Calu3 (cell line): ENCODE data around the gene PDCD2L. TPM values are rescaled to one million over a fixed set of nuclear protein-coding genes. Genes with fewer than 3 reads are reported as not detected.

Experiments used
- BruUV-seq: library from RNA; stranded (reverse); fragments of 400-500 nt; replicated peaks from 2 replicates; lab custom pipeline; 2021; lab: Mats Ljungman, UMichigan
- CTCF ChIA-PET: fragments of 300-600 bp; sonication (Branson Sonifier 250); formaldehyde crosslinking; loops from one replicate; lab custom pipeline; 2022; ENCODE audit warnings: antibody characterized with exemption; lab: Charles Lee
- DNase-seq: peaks from one replicate; pipeline ENCODE4 v3.0.0; 2022
- H3K27ac Mint-ChIP-seq: one replicate; pipeline ENCODE4 v1.8.0; 2022; ENCODE audit warnings: mixed read lengths; ENCODE audit not compliant: unreplicated experiment
- H3K27me3 Mint-ChIP-seq: one replicate; pipeline ENCODE4 v1.8.0; 2022; ENCODE audit warnings: mixed read lengths; ENCODE audit not compliant: unreplicated experiment
- H3K36me3 Mint-ChIP-seq: one replicate; pipeline ENCODE4 v1.8.0; 2022; ENCODE audit warnings: mild to moderate bottlenecking, moderate library complexity, mixed read lengths; ENCODE audit not compliant: insufficient read depth, unreplicated experiment
- H3K4me1 Mint-ChIP-seq: one replicate; pipeline ENCODE4 v1.8.0; 2022; ENCODE audit warnings: mild to moderate bottlenecking, low read depth, mixed read lengths; ENCODE audit not compliant: unreplicated experiment
- H3K4me3 Mint-ChIP-seq: one replicate; pipeline ENCODE4 v1.8.0; 2022; ENCODE audit warnings: mild to moderate bottlenecking, low read depth, moderate library complexity, mixed read lengths; ENCODE audit not compliant: unreplicated experiment
- H3K9me3 Mint-ChIP-seq: one replicate; pipeline ENCODE4 v1.8.0; 2022; ENCODE audit warnings: low read depth, mixed read lengths; ENCODE audit not compliant: unreplicated experiment
- intact Hi-C: fragments of 100-400 bp; cut with micrococcal nuclease; formaldehyde crosslinking; loops from one replicate; pipeline ENCODE4 v1.10.0; 2022; ENCODE audit not compliant: unreplicated experiment
- total RNA-seq: library from RNA; stranded (reverse); gene quantifications from 2 replicates; pipeline ENCODE4 v1.2.3, GENCODE V29; 2022
- TF ChIP-seq, protein P1 (sequence below): fragments of 200-600 bp; IDR thresholded peaks from one replicate; pipeline ENCODE4 v1.8.0; 2022; ENCODE audit warnings: antibody characterized with exemption; ENCODE audit not compliant: unreplicated experiment

PDCD2L gene
- total RNA-seq, 1 experiment from 2014 or later: 29.3 TPM

DNA sequence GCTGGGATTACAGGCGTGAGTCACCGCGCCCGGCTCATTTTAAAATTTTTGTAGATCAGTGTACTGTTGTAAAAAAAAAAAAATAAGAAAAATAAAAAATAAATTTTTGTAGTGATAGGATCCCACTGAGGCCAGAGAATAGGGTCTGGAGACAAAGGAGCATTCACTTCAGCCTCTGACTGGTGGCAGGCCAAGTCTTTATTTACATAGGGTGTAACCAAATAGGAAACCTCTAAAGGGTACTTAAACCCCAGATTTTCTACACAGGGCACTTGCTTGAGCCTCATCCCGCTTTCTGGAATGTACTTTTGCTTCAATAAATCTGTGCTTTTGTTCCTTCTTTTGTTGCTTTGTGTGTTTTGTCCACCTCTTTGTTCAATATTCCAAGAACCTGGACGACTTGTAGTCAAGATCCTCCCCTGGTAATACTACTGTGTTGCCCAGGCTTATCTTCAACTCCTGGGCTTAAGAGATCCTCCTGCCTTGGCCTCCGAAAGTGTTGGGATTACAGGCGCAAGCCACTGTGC lies 2.1 kb upstream of the PDCD2L start:
- H3K4me1 Mint-ChIP-seq: peaks cover 13% of the 10 kb centered on the region
- no peaks in the 10 kb centered on the region for H3K27me3 Mint-ChIP-seq
- H3K27ac Mint-ChIP-seq: peak overlapping the region; percentile 24
- BruUV-seq: no TSS peak
- H3K4me3 Mint-ChIP-seq: peak overlapping the region; percentile 99
- TF ChIP-seq, protein P1, sequence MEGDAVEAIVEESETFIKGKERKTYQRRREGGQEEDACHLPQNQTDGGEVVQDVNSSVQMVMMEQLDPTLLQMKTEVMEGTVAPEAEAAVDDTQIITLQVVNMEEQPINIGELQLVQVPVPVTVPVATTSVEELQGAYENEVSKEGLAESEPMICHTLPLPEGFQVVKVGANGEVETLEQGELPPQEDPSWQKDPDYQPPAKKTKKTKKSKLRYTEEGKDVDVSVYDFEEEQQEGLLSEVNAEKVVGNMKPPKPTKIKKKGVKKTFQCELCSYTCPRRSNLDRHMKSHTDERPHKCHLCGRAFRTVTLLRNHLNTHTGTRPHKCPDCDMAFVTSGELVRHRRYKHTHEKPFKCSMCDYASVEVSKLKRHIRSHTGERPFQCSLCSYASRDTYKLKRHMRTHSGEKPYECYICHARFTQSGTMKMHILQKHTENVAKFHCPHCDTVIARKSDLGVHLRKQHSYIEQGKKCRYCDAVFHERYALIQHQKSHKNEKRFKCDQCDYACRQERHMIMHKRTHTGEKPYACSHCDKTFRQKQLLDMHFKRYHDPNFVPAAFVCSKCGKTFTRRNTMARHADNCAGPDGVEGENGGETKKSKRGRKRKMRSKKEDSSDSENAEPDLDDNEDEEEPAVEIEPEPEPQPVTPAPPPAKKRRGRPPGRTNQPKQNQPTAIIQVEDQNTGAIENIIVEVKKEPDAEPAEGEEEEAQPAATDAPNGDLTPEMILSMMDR: no peak
- no peaks in the 10 kb centered on the region for H3K9me3 Mint-ChIP-seq
- intact Hi-C loops: no loop called here
- peak; percentile 10 for DNase-seq
- peaks cover 51% of the 10 kb centered on the region for H3K36me3 Mint-ChIP-seq
- CTCF ChIA-PET: interaction anchor here (0.5 kb wide), 1 partner anchor 1431 kb away, joined by 3 read pairs; no protein-coding TSS in a partner anchor

DNA sequence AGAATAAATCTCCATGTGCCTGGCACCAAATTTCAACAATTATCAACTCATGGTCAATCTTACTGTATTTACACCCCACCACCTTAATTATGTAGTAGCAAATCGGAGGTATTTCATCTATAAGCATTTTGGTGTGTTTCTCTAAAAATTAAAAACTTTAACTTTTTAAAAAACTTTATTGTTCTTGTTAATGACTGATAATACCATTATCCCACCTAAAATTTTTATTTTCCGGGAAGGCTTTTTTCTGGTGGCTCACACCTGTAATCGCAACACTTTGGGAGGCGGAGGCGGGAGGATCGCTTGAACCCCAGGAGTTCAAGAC lies 453 bp upstream of the PDCD2L start:
- CTCF ChIA-PET: no interaction called here
- Mint-ChIP-seq H3K4me1 (peaks cover 13% of the 10 kb centered on the region), H3K9me3 (no peaks in the 10 kb centered on the region), H3K27me3 (no peaks in the 10 kb centered on the region), H3K4me3 (peak overlapping the region; percentile 99), H3K27ac (peak overlapping the region; percentile 74), H3K36me3 (peaks cover 44% of the 10 kb centered on the region)
- no peak for DNase-seq
- no TSS peak for BruUV-seq
- TF ChIP-seq, protein P1: no peak
- intact Hi-C loops: no loop called here

DNA sequence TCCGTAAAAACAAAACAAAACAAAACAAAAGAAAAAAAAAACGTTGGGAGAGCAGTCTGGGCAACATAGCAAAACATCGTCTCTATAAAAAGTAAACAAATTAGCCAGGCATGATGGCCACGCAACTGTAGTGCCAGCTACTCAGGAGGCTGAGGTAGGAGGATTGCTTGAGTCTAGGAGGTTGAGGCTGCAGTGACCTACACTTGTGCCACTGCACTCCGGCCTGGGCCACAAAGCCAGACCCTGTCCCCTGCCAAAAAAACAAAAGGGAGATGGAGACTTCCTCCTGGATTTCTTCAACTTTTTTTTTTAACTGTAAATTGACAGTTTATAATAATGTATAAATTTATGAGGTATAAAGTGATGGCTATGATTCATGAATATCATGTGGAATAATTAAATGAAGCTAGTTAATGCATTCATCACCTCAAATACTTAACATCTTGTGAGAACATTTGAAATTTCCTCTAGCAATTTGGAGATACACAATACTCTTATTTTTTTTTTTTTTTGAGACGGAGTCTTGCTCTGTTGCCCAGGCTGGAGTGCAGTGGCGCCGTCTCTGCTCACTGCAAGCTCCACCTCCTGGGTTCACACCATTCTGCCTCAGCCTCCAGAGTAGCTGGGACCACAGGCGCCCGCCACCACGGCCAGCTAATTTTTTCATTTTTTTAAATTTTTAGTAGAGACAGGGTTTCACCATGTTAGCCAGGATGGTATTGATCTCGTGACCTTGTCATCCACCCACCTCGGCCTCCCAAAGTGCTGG lies 1.9 kb downstream of the PDCD2L start:
- DNase-seq: no peak
- Mint-ChIP-seq H3K9me3 (no peaks in the 10 kb centered on the region), H3K27me3 (no peaks in the 10 kb centered on the region), H3K4me3 (no peak overlapping the region), H3K4me1 (peaks cover 13% of the 10 kb centered on the region), H3K36me3 (peaks cover 33% of the 10 kb centered on the region), H3K27ac (no peak overlapping the region)
- TF ChIP-seq, protein P1: no peak
- TSS peak; percentile 23 for BruUV-seq
- CTCF ChIA-PET: interaction anchor here (0.7 kb wide), 1 partner anchor 620 kb away, joined by 5 read pairs; no protein-coding TSS in a partner anchor
- intact Hi-C loops: no loop called here

DNA sequence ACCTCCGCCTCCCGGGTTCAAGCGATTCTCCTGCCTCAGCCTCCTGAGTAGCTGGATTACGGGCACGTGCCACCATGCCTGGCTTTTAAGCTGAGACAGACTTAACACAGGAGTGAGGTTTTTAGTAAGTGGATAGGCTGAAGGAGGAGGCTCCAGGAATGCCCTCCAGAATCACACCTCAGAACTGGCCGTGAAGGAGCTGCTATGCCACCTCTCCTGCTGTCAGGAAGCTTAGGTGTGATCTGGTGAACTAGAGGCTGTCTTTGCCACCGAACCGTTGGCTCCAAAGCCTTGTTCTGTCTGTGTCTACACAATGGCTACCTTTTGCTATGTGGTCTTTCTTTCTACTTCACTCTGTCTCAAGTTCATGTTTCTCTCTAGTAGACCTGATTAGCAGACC lies 4.2 kb downstream of the PDCD2L start:
- peaks cover 42% of the 10 kb centered on the region for H3K36me3 Mint-ChIP-seq
- no peak overlapping the region for H3K4me3 Mint-ChIP-seq
- H3K9me3 Mint-ChIP-seq: no peaks in the 10 kb centered on the region
- H3K4me1 Mint-ChIP-seq: no peaks in the 10 kb centered on the region
- no peak for DNase-seq
- no TSS peak for BruUV-seq
- no peaks in the 10 kb centered on the region for H3K27me3 Mint-ChIP-seq
- intact Hi-C loops: no loop called here
- CTCF ChIA-PET: no interaction called here
- TF ChIP-seq, protein P1: no peak
- no peak overlapping the region for H3K27ac Mint-ChIP-seq
